ENCODE measurements around the gene SMARCA4. TPM values are rescaled to one million over a fixed set of nuclear protein-coding genes. Genes with fewer than 3 reads are reported as not detected.
"Not testable (repeated sequence)": the region's sequence is repeated elsewhere in the genome, so short reads cannot be mapped to it uniquely, and the experiment has no call there.

Gene SMARCA4
- total RNA-seq, 2 experiments from 2014 or later, result 88.6 to 98.6 TPM

DNA sequence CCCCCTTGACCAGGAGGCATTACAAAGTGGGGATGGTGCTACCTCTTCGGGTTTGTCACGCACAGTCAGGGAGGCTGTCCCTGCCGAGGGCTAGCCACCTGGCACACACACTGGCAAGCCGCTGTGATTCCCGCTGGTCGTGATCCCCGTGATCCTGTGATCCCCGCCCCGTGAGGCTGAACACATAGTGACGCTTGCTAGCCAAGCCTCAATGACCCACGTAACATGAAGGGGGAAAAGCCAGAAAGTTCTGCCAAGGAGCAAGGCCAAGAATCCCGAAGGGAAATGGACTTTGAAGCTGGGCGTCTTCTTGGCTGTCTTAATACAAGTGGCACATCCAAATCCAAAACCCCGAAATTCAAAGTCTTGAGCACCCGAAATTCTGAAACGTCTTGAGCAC lies 142.1 kb downstream of the SMARCA4 start:
- CTCF ChIA-PET, result interaction anchor here (1.4 kb wide), 1 partner anchor 23 kb away, joined by 4 read pairs; no protein-coding TSS in a partner anchor
- intact Hi-C loops (cut with micrococcal nuclease), result no loop called here
- no peak overlapping the region for H3K27ac Mint-ChIP-seq

DNA sequence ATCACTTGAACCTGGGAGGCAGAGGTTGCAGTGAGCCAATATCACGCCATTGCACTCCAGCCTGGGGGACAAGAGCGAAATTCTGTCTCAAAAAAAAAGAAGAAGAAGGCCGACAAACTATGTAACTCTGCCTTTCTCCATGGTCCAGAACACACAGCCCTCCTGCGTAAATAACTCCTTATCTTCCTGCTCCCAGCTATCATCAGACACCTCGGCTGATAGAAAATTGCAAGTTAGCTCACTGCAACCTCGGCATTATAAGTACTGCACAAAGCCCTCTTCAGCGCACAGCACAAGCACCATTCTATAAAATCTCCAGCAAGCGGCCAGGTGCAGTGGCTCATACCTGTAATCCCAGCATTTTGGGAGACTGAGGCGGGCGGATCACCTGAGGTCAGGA lies 142.8 kb downstream of the SMARCA4 start:
- CTCF ChIA-PET, result interaction anchor here (0.9 to 1.4 kb wide), 2 partner anchors 12 to 22 kb away, joined by 3 to 4 read pairs; no protein-coding TSS in a partner anchor
- H3K27me3 Mint-ChIP-seq (ENCODE audit: low read depth); H3K4me3 Mint-ChIP-seq; intact Hi-C loops (cut with micrococcal nuclease); H3K9me3 Mint-ChIP-seq; H3K27ac Mint-ChIP-seq; H3K4me1 Mint-ChIP-seq (ENCODE audit: low read depth); DNase-seq: not testable (repeated sequence)
- peaks cover 60% of the 10 kb centered on the region for H3K36me3 Mint-ChIP-seq (ENCODE audit: low read depth)

More for the DNA sequence above, 142.1 kb downstream of the SMARCA4 start:
- Mint-ChIP-seq H3K9me3 (no peaks in the 10 kb centered on the region), H3K36me3 (ENCODE audit: low read depth) (peaks cover 57% of the 10 kb centered on the region), H3K4me3 (no peak overlapping the region), H3K27me3 (ENCODE audit: low read depth) (no peaks in the 10 kb centered on the region), H3K4me1 (ENCODE audit: low read depth) (peaks cover 11% of the 10 kb centered on the region)
- DNase-seq, result no peak

DNA sequence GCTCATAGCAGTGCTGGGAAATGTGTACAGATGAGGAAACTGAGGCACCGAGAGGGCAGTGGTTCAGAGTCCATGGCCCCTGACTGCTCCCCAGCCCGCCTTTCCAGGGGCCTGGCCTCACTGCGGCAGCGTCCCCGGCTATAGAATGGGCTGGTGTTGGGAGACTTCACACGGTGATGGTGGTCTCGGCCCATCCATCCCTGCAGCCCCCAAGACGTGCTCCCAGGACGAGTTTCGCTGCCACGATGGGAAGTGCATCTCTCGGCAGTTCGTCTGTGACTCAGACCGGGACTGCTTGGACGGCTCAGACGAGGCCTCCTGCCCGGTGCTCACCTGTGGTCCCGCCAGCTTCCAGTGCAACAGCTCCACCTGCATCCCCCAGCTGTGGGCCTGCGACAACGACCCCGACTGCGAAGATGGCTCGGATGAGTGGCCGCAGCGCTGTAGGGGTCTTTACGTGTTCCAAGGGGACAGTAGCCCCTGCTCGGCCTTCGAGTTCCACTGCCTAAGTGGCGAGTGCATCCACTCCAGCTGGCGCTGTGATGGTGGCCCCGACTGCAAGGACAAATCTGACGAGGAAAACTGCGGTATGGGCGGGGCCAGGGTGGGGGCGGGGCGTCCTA lies 144.3 kb downstream of the SMARCA4 start:
- Mint-ChIP-seq H3K4me3 (no peak overlapping the region), H3K4me1 (ENCODE audit: low read depth) (peaks cover under 1% of the 10 kb centered on the region), H3K27ac (no peak overlapping the region), H3K36me3 (ENCODE audit: low read depth) (peaks cover 55% of the 10 kb centered on the region), H3K27me3 (ENCODE audit: low read depth) (no peaks in the 10 kb centered on the region), H3K9me3 (no peaks in the 10 kb centered on the region)
- DNase-seq, result no peak
- intact Hi-C loops (cut with micrococcal nuclease), result no loop called here
- CTCF ChIA-PET, result no interaction called here

DNA sequence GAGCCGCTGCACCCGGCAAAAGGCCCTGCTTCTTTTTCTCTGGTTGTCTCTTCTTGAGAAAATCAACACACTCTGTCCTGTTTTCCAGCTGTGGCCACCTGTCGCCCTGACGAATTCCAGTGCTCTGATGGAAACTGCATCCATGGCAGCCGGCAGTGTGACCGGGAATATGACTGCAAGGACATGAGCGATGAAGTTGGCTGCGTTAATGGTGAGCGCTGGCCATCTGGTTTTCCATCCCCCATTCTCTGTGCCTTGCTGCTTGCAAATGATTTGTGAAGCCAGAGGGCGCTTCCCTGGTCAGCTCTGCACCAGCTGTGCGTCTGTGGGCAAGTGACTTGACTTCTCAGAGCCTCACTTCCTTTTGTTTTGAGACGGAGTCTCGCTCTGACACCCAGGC lies 145.6 kb downstream of the SMARCA4 start:
- intact Hi-C loops (cut with micrococcal nuclease), result no loop called here
- no peak for DNase-seq
- CTCF ChIA-PET, result no interaction called here
- Mint-ChIP-seq H3K36me3 (ENCODE audit: low read depth) (peaks cover 60% of the 10 kb centered on the region), H3K27ac (no peak overlapping the region), H3K9me3 (no peaks in the 10 kb centered on the region), H3K27me3 (ENCODE audit: low read depth) (no peaks in the 10 kb centered on the region), H3K4me1 (ENCODE audit: low read depth) (no peaks in the 10 kb centered on the region), H3K4me3 (no peak overlapping the region)

DNA sequence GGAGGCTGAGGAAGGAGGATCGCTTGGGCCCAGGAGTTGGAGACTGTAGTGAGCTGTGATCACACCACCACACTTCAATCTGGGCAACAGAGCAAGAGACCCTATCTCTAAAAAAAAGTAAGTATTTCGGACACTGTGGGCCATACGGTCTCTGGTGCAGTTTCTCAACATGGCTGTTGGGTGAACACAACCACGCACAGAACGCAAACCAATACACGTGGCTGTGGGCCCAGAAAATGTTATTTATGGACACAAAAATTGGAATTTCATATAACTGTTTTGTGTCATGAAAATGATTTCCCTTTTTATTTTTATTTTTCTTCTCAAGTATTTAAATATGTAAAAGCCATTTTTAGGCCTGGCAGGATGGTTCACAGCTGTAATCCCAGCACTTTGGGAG lies 147.9 kb downstream of the SMARCA4 start:
- no peaks in the 10 kb centered on the region for H3K27me3 Mint-ChIP-seq (ENCODE audit: low read depth)
- CTCF ChIA-PET, result no interaction called here
- no peak overlapping the region for H3K27ac Mint-ChIP-seq
- H3K9me3 Mint-ChIP-seq, result no peaks in the 10 kb centered on the region
- no peak for DNase-seq
- H3K36me3 Mint-ChIP-seq (ENCODE audit: low read depth), result peaks cover 57% of the 10 kb centered on the region
- no peaks in the 10 kb centered on the region for H3K4me1 Mint-ChIP-seq (ENCODE audit: low read depth)
- H3K4me3 Mint-ChIP-seq, result no peak overlapping the region
- intact Hi-C loops (cut with micrococcal nuclease), result no loop called here

DNA sequence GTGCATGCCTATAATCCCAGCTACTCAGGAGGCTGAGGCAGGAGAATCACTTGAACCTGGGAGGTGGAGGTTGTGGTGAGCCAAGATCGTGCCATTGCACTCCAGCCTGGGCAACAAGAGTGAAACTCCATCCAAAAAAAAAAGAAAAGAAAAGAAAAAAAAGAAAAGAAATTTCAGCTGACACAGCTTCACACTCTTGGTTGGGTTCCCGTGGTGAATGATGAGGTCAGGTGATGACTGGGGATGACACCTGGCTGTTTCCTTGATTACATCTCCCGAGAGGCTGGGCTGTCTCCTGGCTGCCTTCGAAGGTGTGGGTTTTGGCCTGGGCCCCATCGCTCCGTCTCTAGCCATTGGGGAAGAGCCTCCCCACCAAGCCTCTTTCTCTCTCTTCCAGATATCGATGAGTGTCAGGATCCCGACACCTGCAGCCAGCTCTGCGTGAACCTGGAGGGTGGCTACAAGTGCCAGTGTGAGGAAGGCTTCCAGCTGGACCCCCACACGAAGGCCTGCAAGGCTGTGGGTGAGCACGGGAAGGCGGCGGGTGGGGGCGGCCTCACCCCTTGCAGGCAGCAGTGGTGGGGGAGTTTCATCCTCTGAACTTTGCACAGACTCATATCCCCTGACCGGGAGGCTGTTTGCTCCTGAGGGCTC lies 150.4 kb downstream of the SMARCA4 start:
- intact Hi-C loops (cut with micrococcal nuclease), result no loop called here
- Mint-ChIP-seq H3K4me3 (no peak overlapping the region), H3K36me3 (ENCODE audit: low read depth) (peaks cover 60% of the 10 kb centered on the region), H3K9me3 (no peaks in the 10 kb centered on the region), H3K27ac (no peak overlapping the region), H3K4me1 (ENCODE audit: low read depth) (no peaks in the 10 kb centered on the region), H3K27me3 (ENCODE audit: low read depth) (no peaks in the 10 kb centered on the region)
- CTCF ChIA-PET, result interaction anchor here (0.6 to 0.8 kb wide), 2 partner anchors 16 to 27 kb away, joined by 3 to 4 read pairs; no protein-coding TSS in a partner anchor
- no peak for DNase-seq

DNA sequence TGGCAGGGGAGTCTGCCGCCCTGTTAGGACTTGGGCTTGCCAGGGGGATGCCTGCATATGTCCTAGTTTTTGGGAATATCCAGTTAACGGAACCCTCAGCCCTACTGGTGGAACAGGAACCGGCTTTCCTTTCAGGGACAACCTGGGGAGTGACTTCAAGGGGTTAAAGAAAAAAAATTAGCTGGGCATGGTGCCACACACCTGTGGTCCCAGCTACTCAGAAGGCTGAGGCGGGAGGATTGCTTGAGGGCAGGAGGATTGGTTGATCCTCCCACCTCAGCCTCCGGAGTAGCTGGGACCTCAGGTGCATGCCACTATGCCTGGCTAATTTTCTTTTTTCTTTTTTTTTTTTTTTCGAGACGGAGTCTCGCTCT lies 150.9 kb downstream of the SMARCA4 start:
- H3K36me3 Mint-ChIP-seq (ENCODE audit: low read depth), result peaks cover 61% of the 10 kb centered on the region
- H3K27ac Mint-ChIP-seq, result no peak overlapping the region
- H3K4me3 Mint-ChIP-seq, result no peak overlapping the region
- H3K4me1 Mint-ChIP-seq (ENCODE audit: low read depth), result no peaks in the 10 kb centered on the region
- CTCF ChIA-PET, result interaction anchor here (0.6 to 0.8 kb wide), 2 partner anchors 16 to 26 kb away, joined by 3 to 4 read pairs; no protein-coding TSS in a partner anchor
- H3K27me3 Mint-ChIP-seq (ENCODE audit: low read depth), result no peaks in the 10 kb centered on the region
- DNase-seq, result no peak
- H3K9me3 Mint-ChIP-seq, result no peaks in the 10 kb centered on the region
- intact Hi-C loops (cut with micrococcal nuclease), result no loop called here

Other genes with a start within 250 kb of the SMARCA4 start
- gene DNM2, start 243.0 kb upstream of the SMARCA4 start, total RNA-seq, result 100 to 1,000 TPM; 144 to 148 TPM
- gene TMED1, start 124.8 kb upstream of the SMARCA4 start, total RNA-seq, result 10 to 100 TPM; 15.3 to 16.7 TPM
- 1 to 10 TPM; 4.4 to 4.8 TPM for gene C19orf38, start 112.6 kb upstream of the SMARCA4 start, total RNA-seq
- gene CARM1, start 89.5 kb upstream of the SMARCA4 start, total RNA-seq, result 10 to 100 TPM; 88.4 to 89.3 TPM
- 10 to 100 TPM; 22.7 to 25.4 TPM for gene YIPF2, start 32.4 kb upstream of the SMARCA4 start, total RNA-seq
- gene TIMM29, start 32.2 kb upstream of the SMARCA4 start, total RNA-seq, result 10 to 100 TPM; 11.0 to 12.7 TPM
- gene LDLR, start 128.4 kb downstream of the SMARCA4 start, total RNA-seq, result 10 to 100 TPM; 64.2 to 64.9 TPM
- 100 to 1,000 TPM in 1 of 2 experiments, 10 to 100 TPM in 1; 94.7 to 102 TPM for gene SPC24, start 194.8 kb downstream of the SMARCA4 start, total RNA-seq
- 1 to 10 TPM; 1.5 to 2.0 TPM for gene KANK2, start 236.5 kb downstream of the SMARCA4 start, total RNA-seq

All from activated naive CD4-positive, alpha-beta T cell treated with anti-CD3 and anti-CD28 coated beads for 36 hours (primary cell).